Middle frontal gyrus (tissue), 1 donor: ENCODE results near the gene HOXD8.

ENCODE experiments used
- DNase-seq: peaks from one replicate; pipeline ENCODE4 v3.0.0-alpha.2; 2015; ENCODE audit warnings: low spot score; ENCODE audit errors: extremely low spot score

Gene HOXD8

GRCh38 chr2:176146645-176147044, 17.1 kb downstream of the HOXD8 start:
- no peak for DNase-seq

GRCh38 chr2:176147210-176147799, 17.8 kb downstream of the HOXD8 start:
- no peak for DNase-seq

GRCh38 chr2:176147800-176148496, 18.4 kb downstream of the HOXD8 start:
- no peak for DNase-seq

GRCh38 chr2:176148751-176149421, 19.4 kb downstream of the HOXD8 start:
- no peak for DNase-seq

- DNase-seq, result no peak
Measured at GRCh38 chr2:176149481-176149938, 20.0 kb downstream of the HOXD8 start.

GRCh38 chr2:176149939-176150583, 20.6 kb downstream of the HOXD8 start:
- DNase-seq, result no peak

GRCh38 chr2:176150584-176151441, 21.3 kb downstream of the HOXD8 start:
- no peak for DNase-seq

GRCh38 chr2:176151442-176152287, 22.2 kb downstream of the HOXD8 start, which contains the start of gene HOXD4:
Gene HOXD4 (plus strand): TSS chr2:176151550. CDS start chr2:176151634, 84 bp downstream.
- no peak for DNase-seq

GRCh38 chr2:176152350-176153181, 23.1 kb downstream of the HOXD8 start:
- DNase-seq, result no peak

GRCh38 chr2:176154576-176155252, 25.2 kb downstream of the HOXD8 start:
- DNase-seq, result no peak

- DNase-seq, result no peak
Measured at GRCh38 chr2:176155356-176156044, 26.0 kb downstream of the HOXD8 start.

- no peak for DNase-seq
Measured at GRCh38 chr2:176156301-176156806, 26.8 kb downstream of the HOXD8 start.

GRCh38 chr2:176156807-176157498, 27.4 kb downstream of the HOXD8 start, which contains the start of gene HOXD3:
Gene HOXD3 (plus strand): TSS chr2:176157307. CDS start chr2:176169115, 11,808 bp downstream.
- no peak for DNase-seq

- DNase-seq, result no peak
Measured at GRCh38 chr2:176157499-176158185, 28.1 kb downstream of the HOXD8 start.

GRCh38 chr2:176158186-176158591, 28.7 kb downstream of the HOXD8 start:
- DNase-seq, result no peak
